Loucy (cell line): Measurements from ENCODE around the gene DNMT1.

Experiments used
- H2AFZ ChIP-seq: fragments of 200-600 bp; sonication (generic); 2 replicates; pipeline ENCODE4 v1.6.0; 2016; ENCODE audit warnings: antibody characterized with exemption, mild to moderate bottlenecking, low read length, moderate library complexity
- H3F3A ChIP-seq: fragments of 200-600 bp; 2 replicates; pipeline ENCODE4 v1.6.0; 2016; ENCODE audit warnings: antibody characterized with exemption, low read depth, mild to moderate bottlenecking
- H3K27me3 ChIP-seq: fragments of 200-600 bp; sonication (generic); 2 replicates; pipeline ENCODE4 v1.6.1; 2014; ENCODE audit warnings: low read length, mild to moderate bottlenecking; ENCODE audit not compliant: insufficient read depth, poor library complexity, severe bottlenecking
- H3K36me3 ChIP-seq: fragments of 200-600 bp; sonication (generic); 2 replicates; pipeline ENCODE4 v1.6.1; 2016; ENCODE audit warnings: low read length; ENCODE audit not compliant: insufficient read depth
- H3K4me1 ChIP-seq: fragments of 200-600 bp; sonication (generic); 2 replicates; pipeline ENCODE4 v1.5.1; 2014; ENCODE audit warnings: low read length, mild to moderate bottlenecking; ENCODE audit not compliant: insufficient read depth, poor library complexity, severe bottlenecking
- H3K4me2 ChIP-seq: fragments of 200-600 bp; sonication (generic); 2 replicates; pipeline ENCODE4 v1.6.0; 2014; ENCODE audit warnings: antibody characterized with exemption, low read length, low read depth, mild to moderate bottlenecking; ENCODE audit not compliant: poor library complexity, severe bottlenecking
- H3K4me3 ChIP-seq: fragments of 200-600 bp; sonication (generic); 2 replicates; pipeline ENCODE4 v1.5.1; 2014; ENCODE audit warnings: low read length, mild to moderate bottlenecking, mixed read lengths; ENCODE audit not compliant: poor library complexity, severe bottlenecking
- H3K79me2 ChIP-seq: fragments of 200-600 bp; sonication (generic); 2 replicates; pipeline ENCODE4 v1.6.1; 2014; ENCODE audit warnings: low read length; ENCODE audit not compliant: insufficient read depth
- H3K9ac ChIP-seq: fragments of 200-600 bp; sonication (generic); 2 replicates; pipeline ENCODE4 v1.6.0; 2014; ENCODE audit warnings: mild to moderate bottlenecking, low read depth, low read length, moderate library complexity; ENCODE audit not compliant: poor library complexity, severe bottlenecking
- H3K9me2 ChIP-seq: fragments of 200-600 bp; sonication (generic); replicated peaks from 2 replicates; pipeline ENCODE4 v1.6.1; 2016; ENCODE audit warnings: low read depth, low read length, mixed read lengths
- H3K9me3 ChIP-seq: fragments of 200-600 bp; sonication (generic); 2 replicates; pipeline ENCODE4 v1.6.1; 2014; ENCODE audit warnings: mild to moderate bottlenecking, antibody characterized with exemption, low read length, low read depth; ENCODE audit not compliant: insufficient read depth
- H4K20me1 ChIP-seq: fragments of 200-600 bp; sonication (generic); 2 replicates; pipeline ENCODE4 v1.6.0; 2014; ENCODE audit warnings: antibody characterized with exemption, low read length, mild to moderate bottlenecking; ENCODE audit not compliant: insufficient read depth, poor library complexity, severe bottlenecking
- CTCF ChIP-seq: fragments of 200-600 bp; sonication (generic); conservative IDR thresholded peaks from 2 replicates; pipeline ENCODE4 v1.5.1; 2014; ENCODE audit warnings: mild to moderate bottlenecking, antibody characterized with exemption, low read length
- EZH2phosphoT487 ChIP-seq: fragments of 200-600 bp; IDR thresholded peaks from 2 replicates; pipeline ENCODE4 v1.6.1; 2018; ENCODE audit warnings: antibody characterized with exemption, mild to moderate bottlenecking, moderate library complexity, borderline replicate concordance

DNMT1 gene

GRCh38 chr19:10187315-10187714 is 7.4 kb downstream of the DNMT1 start:
- H3K9me2 ChIP-seq, result no peaks in the 10 kb centered on the region
- peaks cover 82% of the 10 kb centered on the region for H4K20me1 ChIP-seq
- no peak overlapping the region for H2AFZ ChIP-seq
- no peaks in the 10 kb centered on the region for H3K9me3 ChIP-seq
- H3F3A ChIP-seq, result no peaks in the 10 kb centered on the region
- H3K36me3 ChIP-seq, result peaks cover 46% of the 10 kb centered on the region; the same call in 1 of the 2 replicates
- TF ChIP-seq EZH2phosphoT487, result no peak
- TF ChIP-seq CTCF, result no peak
- H3K27me3 ChIP-seq, result no peaks in the 10 kb centered on the region
- H3K4me3 ChIP-seq, result no peak overlapping the region
- H3K79me2 ChIP-seq, result peaks cover 96% of the 10 kb centered on the region
- H3K4me2 ChIP-seq, result no peak overlapping the region
- H3K9ac ChIP-seq, result no peak overlapping the region
- peaks cover 14% of the 10 kb centered on the region for H3K4me1 ChIP-seq

- no peak overlapping the region for H3K4me2 ChIP-seq
- peaks cover 3% of the 10 kb centered on the region for H3K4me1 ChIP-seq
- H3F3A ChIP-seq, result no peaks in the 10 kb centered on the region
- peaks cover 85% of the 10 kb centered on the region for H3K79me2 ChIP-seq
- no peaks in the 10 kb centered on the region for H3K9me3 ChIP-seq
- no peak overlapping the region for H2AFZ ChIP-seq
- no peak overlapping the region for H3K4me3 ChIP-seq
- H3K9ac ChIP-seq, result no peak overlapping the region
- TF ChIP-seq EZH2phosphoT487 (no peak), CTCF (no peak)
- peaks cover 70% of the 10 kb centered on the region; the same call in 1 of the 2 replicates for H3K36me3 ChIP-seq
- peaks cover 66% of the 10 kb centered on the region for H4K20me1 ChIP-seq
- H3K9me2 ChIP-seq, result no peaks in the 10 kb centered on the region
- H3K27me3 ChIP-seq, result no peaks in the 10 kb centered on the region
Observed at GRCh38 chr19:10184636-10185035, 10.1 kb downstream of the DNMT1 start.

GRCh38 chr19:10183926-10184325 is 10.8 kb downstream of the DNMT1 start:
- Histone ChIP-seq H3K4me3 (no peak overlapping the region), H3K9me3 (no peaks in the 10 kb centered on the region), H3K9ac (no peak overlapping the region), H3K4me2 (no peak overlapping the region), H3K9me2 (no peaks in the 10 kb centered on the region), H3K27me3 (no peaks in the 10 kb centered on the region), H3K79me2 (peaks cover 78% of the 10 kb centered on the region), H3K4me1 (no peaks in the 10 kb centered on the region), H3F3A (no peaks in the 10 kb centered on the region), H2AFZ (no peak overlapping the region), H3K36me3 (peaks cover 77% of the 10 kb centered on the region; the same call in 1 of the 2 replicates), H4K20me1 (peaks cover 63% of the 10 kb centered on the region)
- TF ChIP-seq CTCF (no peak), EZH2phosphoT487 (no peak)
